HCT116 (cell line): ENCODE results near the gene SNTG2. TPM values are rescaled to one million over a fixed set of nuclear protein-coding genes. Genes with fewer than 3 reads are reported as not detected.

Experiments
- ATAC-seq: fragments of 200-7000 bp; cut with Tn5 transposase; 2 replicates; pipeline ENCODE4 v1.9.1; 2020; ENCODE audit warnings: mild to moderate bottlenecking, moderate library complexity
- BruUV-seq: library from RNA; stranded (reverse); fragments of 400-500 nt; replicated peaks from 2 replicates; lab custom pipeline; 2021; lab: Mats Ljungman, UMichigan
- CTCF ChIA-PET: fragments of 300-600 bp; sonication (Branson Sonifier 250); formaldehyde crosslinking; loops from one replicate; lab custom pipeline; 2021; ENCODE audit warnings: antibody characterized with exemption; lab: Charles Lee
- POLR2A ChIA-PET: fragments of 300-600, 350-600 bp; sonication (Branson Sonifier 250); formaldehyde crosslinking; loops from one replicate; lab custom pipeline; 2021; ENCODE audit warnings: antibody characterized with exemption; lab: Charles Lee
- RAD21 ChIA-PET, 2 experiments: fragments of 300-600 bp; sonication (Branson Sonifier 250); formaldehyde crosslinking; loops; one replicate each; lab custom pipeline; 2023; ENCODE audit warnings: low total read pairs in 2 of 2; ENCODE audit not compliant: uncharacterized antibody in 2 of 2, unreplicated experiment in 2 of 2, low non-redundant PET in 1 of 2; lab: Charles Lee
- DNase-seq: peaks from one replicate; pipeline ENCODE4 v3.0.0-alpha.2; 2010; ENCODE audit warnings: low read depth, low spot score
- H2AFZ ChIP-seq: fragments of 200-600 bp; shearing (Covaris generic), sonication (generic); 2 replicates; pipeline ENCODE4 v1.6.1; 2017; ENCODE audit warnings: low read depth, mixed run types, mixed read lengths, antibody characterized with exemption, low read length; ENCODE audit not compliant: poor library complexity, severe bottlenecking
- H3K27ac ChIP-seq: 2 replicates; pipeline ENCODE4 v1.5.1; 2012; ENCODE audit warnings: low read depth, low read length
- H3K27me3 ChIP-seq: fragments of 200-600 bp; sonication (generic); 2 replicates; pipeline ENCODE4 v1.6.1; 2016; ENCODE audit warnings: mixed run types, low read length, mixed read lengths; ENCODE audit not compliant: insufficient read depth
- H3K36me3 ChIP-seq, 2 experiments: fragments of 200-500 bp in 1 of 2; fragments of 200-600 bp in 1 of 2; sonication (Bioruptor generic) in 1 of 2; sonication (generic) in 1 of 2; 2 replicates each; pipeline versions ENCODE4 v1.5.1 to v1.6.1; 2014 to 2016; ENCODE audit warnings: low read length in 2 of 2, inconsistent platforms in 1 of 2, mixed read lengths in 1 of 2, mixed run types in 1 of 2; ENCODE audit not compliant: insufficient read depth in 2 of 2, control insufficient read depth in 1 of 2
- H3K4me1 ChIP-seq, 2 experiments: fragments of 200-600 bp in 1 of 2; sonication (generic) in 1 of 2; 2 replicates each; pipeline versions ENCODE4 v1.5.1 to v1.6.1; 2012 to 2017; ENCODE audit warnings: low read length in 2 of 2, inconsistent platforms in 1 of 2, mild to moderate bottlenecking in 1 of 2, mixed read lengths in 1 of 2, mixed run types in 1 of 2, moderate library complexity in 1 of 2; ENCODE audit not compliant: insufficient read depth in 2 of 2, control insufficient read depth in 1 of 2
- H3K4me2 ChIP-seq: fragments of 200-600 bp; sonication (generic); 2 replicates; pipeline ENCODE4 v1.6.1; 2017; ENCODE audit warnings: mixed run types, low read length, mixed read lengths
- H3K4me3 ChIP-seq, 2 experiments: fragments of 200-600 bp in 1 of 2; sonication (generic) in 1 of 2; replicated peaks in 1 of 2; 2 replicates each; pipeline ENCODE4 v1.5.1; 2011 to 2016; ENCODE audit warnings: low read length in 2 of 2, control low read depth in 1 of 2, low read depth in 1 of 2, mild to moderate bottlenecking in 1 of 2, mixed read lengths in 1 of 2, mixed run types in 1 of 2
- H3K79me2 ChIP-seq: fragments of 200-600 bp; sonication (generic); 2 replicates; pipeline ENCODE4 v1.6.1; 2017; ENCODE audit warnings: mild to moderate bottlenecking, mixed run types, low read length, moderate library complexity, mixed read lengths; ENCODE audit not compliant: insufficient read depth
- H3K9ac ChIP-seq: fragments of 200-600 bp; sonication (generic); 2 replicates; pipeline ENCODE4 v1.6.1; 2016; ENCODE audit warnings: low read length, mixed read lengths
- H3K9me2 ChIP-seq: fragments of 200-600 bp; sonication (generic), shearing (Covaris generic); 2 replicates; pipeline ENCODE4 v1.6.1; 2017; ENCODE audit warnings: mixed run types, mild to moderate bottlenecking, moderate library complexity; ENCODE audit not compliant: insufficient read depth
- H3K9me3 ChIP-seq, 2 experiments: fragments of 200-500 bp in 1 of 2; fragments of 200-600 bp in 1 of 2; sonication (Bioruptor generic) in 1 of 2; sonication (generic) in 1 of 2; 2 replicates each; pipeline ENCODE4 v1.6.1; 2014 to 2017; ENCODE audit warnings: low read length in 2 of 2, mixed read lengths in 2 of 2, inconsistent platforms in 1 of 2, low read depth in 1 of 2, mild to moderate bottlenecking in 1 of 2, mixed run types in 1 of 2, moderate library complexity in 1 of 2; ENCODE audit not compliant: control insufficient read depth in 1 of 2, insufficient read depth in 1 of 2
- H4K20me1 ChIP-seq: fragments of 200-600 bp; sonication (generic), shearing (Covaris generic); 2 replicates; pipeline ENCODE4 v1.6.1; 2017; ENCODE audit warnings: mixed run types, mild to moderate bottlenecking, moderate library complexity; ENCODE audit not compliant: insufficient read depth
- ATF3 ChIP-seq: IDR thresholded peaks from 2 replicates; pipeline ENCODE4 v1.6.1; 2012
- EGR1 ChIP-seq: IDR thresholded peaks from 2 replicates; pipeline ENCODE4 v1.6.1; 2012; ENCODE audit warnings: low read depth
- ELF1 ChIP-seq: IDR thresholded peaks from 2 replicates; pipeline ENCODE4 v1.6.1; 2012; ENCODE audit warnings: low read depth, borderline replicate concordance
- EZH2phosphoT487 ChIP-seq: fragments of 200-600 bp; IDR thresholded peaks from 2 replicates; pipeline ENCODE4 v1.6.1; 2018; ENCODE audit warnings: antibody characterized with exemption, borderline replicate concordance
- JUND ChIP-seq: IDR thresholded peaks from 2 replicates; pipeline ENCODE4 v1.6.1; 2012
- MAX ChIP-seq: IDR thresholded peaks from 2 replicates; pipeline ENCODE4 v1.6.1; 2012
- POLR2A ChIP-seq: IDR thresholded peaks from 2 replicates; pipeline ENCODE4 v1.7.0; 2011; ENCODE audit warnings: borderline replicate concordance; ENCODE audit not compliant: insufficient read depth, insufficient read length; ENCODE audit errors: extremely low read depth
- POLR2AphosphoS5 ChIP-seq: IDR thresholded peaks from 2 replicates; pipeline ENCODE4 v1.6.1; 2011; ENCODE audit warnings: mild to moderate bottlenecking, low read depth, low read length, moderate library complexity
- RAD21 ChIP-seq: IDR thresholded peaks from 2 replicates; pipeline ENCODE4 v1.6.1; 2012; ENCODE audit warnings: low read depth, mild to moderate bottlenecking
- REST ChIP-seq: IDR thresholded peaks from 2 replicates; pipeline ENCODE4 v1.6.1; 2012; ENCODE audit warnings: low read depth
- ZNF274 ChIP-seq: fragments of 200-500 bp; sonication (Bioruptor generic); IDR thresholded peaks from 2 replicates; pipeline ENCODE4 v1.6.1; 2014; ENCODE audit warnings: mild to moderate bottlenecking, low read depth, low read length, inconsistent platforms
- intact Hi-C: fragments of 100-400 bp; cut with micrococcal nuclease; formaldehyde crosslinking; loops from 2 replicates; pipeline ENCODE4 v1.10.0; 2022
- total RNA-seq: library from RNA; stranded (reverse); gene quantifications from one replicate; pipeline ENCODE4 v1.2.1, GENCODE V29; 2021; ENCODE audit not compliant: unreplicated experiment

SNTG2 gene
- total RNA-seq, 1 experiment from 2014 or later, result not detected

GRCh38 chr2:945104-945503, 5.5 kb upstream of the SNTG2 start:
- H3K9ac ChIP-seq, result no peak overlapping the region
- H3K4me3 ChIP-seq, result no peak overlapping the region
- H3K9me2 ChIP-seq, result no peaks in the 10 kb centered on the region
- H4K20me1 ChIP-seq, result no peaks in the 10 kb centered on the region
- no peaks in the 10 kb centered on the region for H3K36me3 ChIP-seq
- TF ChIP-seq EZH2phosphoT487 (no peak), MAX (no peak), JUND (no peak)
- no peak overlapping the region for H2AFZ ChIP-seq
- DNase-seq (no peak), ATAC-seq (no peak)
- H3K4me2 ChIP-seq, result no peak overlapping the region
- no peak overlapping the region for H3K27ac ChIP-seq
- CTCF ChIA-PET, result no interaction called here
- RAD21 ChIA-PET, result no interaction called here
- H3K4me1 ChIP-seq, result no peaks in the 10 kb centered on the region
- POLR2A ChIA-PET, result no interaction called here
- no peaks in the 10 kb centered on the region for H3K9me3 ChIP-seq
- no TSS peak for BruUV-seq
- no peaks in the 10 kb centered on the region for H3K79me2 ChIP-seq
- intact Hi-C loops, result no loop called here
- H3K27me3 ChIP-seq, result no peaks in the 10 kb centered on the region

GRCh38 chr2:946073-946948, 4.3 kb upstream of the SNTG2 start:
- Histone ChIP-seq H3K9me2 (no peaks in the 10 kb centered on the region), H3K4me2 (no peak overlapping the region), H2AFZ (no peak overlapping the region), H3K9ac (no peak overlapping the region), H3K36me3 (no peaks in the 10 kb centered on the region), H3K4me3 (no peak overlapping the region), H3K79me2 (no peaks in the 10 kb centered on the region), H4K20me1 (no peaks in the 10 kb centered on the region), H3K9me3 (no peaks in the 10 kb centered on the region), H3K27me3 (no peaks in the 10 kb centered on the region), H3K4me1 (no peaks in the 10 kb centered on the region), H3K27ac (no peak overlapping the region)
- ChIA-PET RAD21 (no interaction called here), CTCF (no interaction called here), POLR2A (no interaction called here)
- BruUV-seq, result no TSS peak
- no peak for DNase-seq
- no peak for TF ChIP-seq POLR2AphosphoS5
- no peak for TF ChIP-seq ELF1
- no peak for TF ChIP-seq EZH2phosphoT487
- no peak for TF ChIP-seq EGR1
- no peak for TF ChIP-seq ATF3
- TF ChIP-seq POLR2A, result no peak
- no peak for TF ChIP-seq ZNF274
- TF ChIP-seq REST, result no peak
- TF ChIP-seq RAD21, result no peak
- intact Hi-C loops, result no loop called here
- ATAC-seq, result no peak
